ENCODE results near the gene SYAP1. TPM values are rescaled to one million over a fixed set of nuclear protein-coding genes. Genes with fewer than 3 reads are reported as not detected.

Gene SYAP1, protein sequence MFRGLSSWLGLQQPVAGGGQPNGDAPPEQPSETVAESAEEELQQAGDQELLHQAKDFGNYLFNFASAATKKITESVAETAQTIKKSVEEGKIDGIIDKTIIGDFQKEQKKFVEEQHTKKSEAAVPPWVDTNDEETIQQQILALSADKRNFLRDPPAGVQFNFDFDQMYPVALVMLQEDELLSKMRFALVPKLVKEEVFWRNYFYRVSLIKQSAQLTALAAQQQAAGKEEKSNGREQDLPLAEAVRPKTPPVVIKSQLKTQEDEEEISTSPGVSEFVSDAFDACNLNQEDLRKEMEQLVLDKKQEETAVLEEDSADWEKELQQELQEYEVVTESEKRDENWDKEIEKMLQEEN
- 10.6 TPM for polyA plus RNA-seq (2013, experiment 1 of 2)
- 12.4 TPM for polyA plus RNA-seq (2013, experiment 2 of 2)

DNA sequence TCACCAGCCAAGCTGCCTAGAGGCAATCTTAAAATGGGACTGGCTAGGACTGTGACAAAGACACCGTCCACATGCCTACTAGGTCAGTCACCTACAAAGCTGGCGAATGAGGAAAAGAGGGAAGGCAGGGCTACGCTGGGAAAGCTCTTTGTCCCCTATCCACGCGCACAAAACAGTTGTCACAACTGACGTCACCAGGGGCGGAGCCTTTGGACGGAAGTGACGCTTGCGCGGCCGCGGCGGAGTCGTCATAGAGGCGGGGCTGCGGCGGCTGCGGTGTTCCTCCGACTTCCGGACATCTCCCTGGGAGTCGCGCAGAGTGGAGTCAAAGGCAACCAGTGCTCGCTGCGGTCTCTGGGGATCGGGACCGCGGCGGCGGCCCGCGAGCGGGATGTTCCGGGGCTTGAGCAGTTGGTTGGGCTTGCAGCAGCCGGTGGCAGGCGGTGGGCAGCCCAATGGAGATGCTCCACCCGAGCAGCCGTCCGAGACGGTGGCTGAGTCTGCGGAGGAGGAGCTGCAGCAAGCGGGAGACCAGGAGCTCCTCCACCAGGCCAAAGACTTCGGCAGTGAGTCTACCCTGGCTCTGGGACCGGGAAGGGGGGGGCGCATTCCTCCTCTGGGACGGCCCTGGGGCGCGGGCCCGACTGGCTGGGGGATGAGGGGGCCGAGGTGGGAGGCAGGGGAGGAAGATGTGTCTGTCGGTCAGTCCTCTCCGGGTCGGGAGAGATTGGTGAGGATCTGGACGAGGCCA, at the start of gene SYAP1:
Gene SYAP1 (plus strand): TSS at position 279 of the 751 bp plus-strand sequence. CDS start 113 bp downstream, at position 392.
- peak within 1 kb of the TSS; percentile 99 for H3K27ac ChIP-seq (ENCODE audit: low read depth, low read length)
- H3K36me3 ChIP-seq (ENCODE audit: insufficient read depth, low read length) = 0 out of 2 replicates have a peak, but pooled peaks cover 3% of the 10 kb centered on the region
- H3K4me3 ChIP-seq (ENCODE audit: low read length) = peak within 1 kb of the TSS; percentile 85
- under 1% methylated on average over 54 of the region's 54 CpGs for WGBS
- H3K9me3 ChIP-seq (ENCODE audit: insufficient read depth, low read depth, low read length) = no peaks in the 10 kb centered on the region
- H3K4me1 ChIP-seq (ENCODE audit: insufficient read depth, low read length) = 0 out of 2 replicates have a peak, but pooled peaks cover 3% of the 10 kb centered on the region
- no peaks in the 10 kb centered on the region for H3K27me3 ChIP-seq (ENCODE audit: insufficient read depth, low read length)
- peak within 1 kb of the TSS; percentile 93 for H3K9ac ChIP-seq (ENCODE audit: low read depth, low read length)

DNA sequence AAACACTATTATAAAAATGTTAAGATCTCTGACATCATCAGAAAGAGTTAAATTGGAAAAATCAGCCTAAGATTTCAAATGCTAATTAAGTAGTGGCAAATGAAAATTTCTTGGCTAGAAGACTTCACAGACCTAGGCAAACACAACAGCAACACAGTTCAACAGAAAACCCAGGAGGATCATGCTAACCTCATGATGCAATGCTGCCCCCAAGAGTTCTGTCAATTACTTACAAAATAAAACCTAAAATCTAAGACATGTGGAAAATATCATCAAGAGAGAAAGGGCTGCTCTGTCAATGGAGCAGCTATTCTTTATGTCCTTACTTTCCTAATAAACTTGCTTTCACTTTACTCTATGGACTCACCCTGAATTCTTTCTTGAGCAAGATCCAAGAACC, 48.4 kb upstream of the SYAP1 start:
- H3K27me3 ChIP-seq (ENCODE audit: insufficient read depth, low read length) = no peaks in the 10 kb centered on the region
- no peaks in the 10 kb centered on the region for H3K9me3 ChIP-seq (ENCODE audit: insufficient read depth, low read depth, low read length)
- H3K4me3 ChIP-seq (ENCODE audit: low read length) = no peak overlapping the region
- peaks cover 55% of the 10 kb centered on the region for H3K36me3 ChIP-seq (ENCODE audit: insufficient read depth, low read length)
- no peak overlapping the region for H3K9ac ChIP-seq (ENCODE audit: low read depth, low read length)
- H3K4me1 ChIP-seq (ENCODE audit: insufficient read depth, low read length) = no peaks in the 10 kb centered on the region
- no peak overlapping the region for H3K27ac ChIP-seq (ENCODE audit: low read depth, low read length)

DNA sequence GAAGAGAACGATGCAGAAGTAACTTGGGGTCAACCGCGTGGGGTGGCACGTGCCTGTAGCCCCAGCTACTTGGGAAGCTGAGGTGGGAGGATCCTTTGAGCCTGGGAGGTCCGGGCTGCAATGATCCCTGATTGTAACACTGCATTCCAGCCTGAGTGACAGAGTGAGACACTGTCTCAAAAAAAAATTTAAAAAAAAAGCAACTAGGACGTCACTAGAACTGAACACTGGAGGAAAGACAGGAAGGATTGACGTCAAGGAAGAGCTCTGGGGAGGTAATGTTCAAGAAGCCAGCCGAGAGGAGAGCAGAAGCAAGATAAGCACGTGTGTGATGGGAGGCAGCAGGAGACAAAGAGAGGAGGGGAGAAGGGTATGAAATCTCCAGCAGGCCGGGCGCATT, 40.7 kb upstream of the SYAP1 start:
- Histone ChIP-seq H3K4me1 (ENCODE audit: insufficient read depth, low read length) (no peaks in the 10 kb centered on the region), H3K9me3 (ENCODE audit: insufficient read depth, low read depth, low read length) (no peaks in the 10 kb centered on the region), H3K9ac (ENCODE audit: low read depth, low read length) (no peak overlapping the region), H3K27ac (ENCODE audit: low read depth, low read length) (no peak overlapping the region), H3K36me3 (ENCODE audit: insufficient read depth, low read length) (peaks cover 69% of the 10 kb centered on the region), H3K27me3 (ENCODE audit: insufficient read depth, low read length) (no peaks in the 10 kb centered on the region), H3K4me3 (ENCODE audit: low read length) (no peak overlapping the region)
- 92% methylated on average over 11 of the region's 11 CpGs for WGBS

DNA sequence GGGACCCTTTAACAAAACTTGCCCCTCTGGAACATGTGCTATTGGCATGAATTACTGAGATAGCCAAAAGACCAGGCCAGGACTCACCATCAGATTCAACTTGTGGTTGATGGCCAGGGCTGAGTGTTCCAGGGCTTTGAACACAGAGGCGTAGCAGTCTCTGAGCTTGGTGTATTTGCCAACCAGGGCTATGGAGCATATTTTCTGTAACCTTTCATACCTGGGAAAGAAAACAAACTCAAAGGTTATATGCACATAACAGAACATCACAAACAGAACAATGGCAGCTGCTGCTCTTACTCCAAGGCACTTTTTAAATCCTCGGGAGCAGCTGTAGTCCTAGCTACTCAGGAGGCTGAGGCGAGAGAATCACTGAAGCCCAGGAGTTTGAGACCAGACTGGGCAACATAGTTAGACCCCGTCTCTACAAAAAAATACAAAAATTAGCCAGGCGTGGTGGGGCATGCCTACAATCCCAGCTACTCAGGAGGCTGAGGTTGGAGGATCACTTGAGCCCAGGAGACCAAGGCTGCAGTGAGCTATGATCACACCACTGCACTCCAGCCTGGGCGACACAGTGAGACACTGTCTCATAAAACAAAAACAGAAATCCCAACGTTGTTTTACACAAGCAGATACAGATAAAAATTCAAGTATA, 36.3 kb upstream of the SYAP1 start:
- WGBS = 93% methylated on average over 6 of the region's 7 CpGs
- H3K36me3 ChIP-seq (ENCODE audit: insufficient read depth, low read length) = peaks cover 72% of the 10 kb centered on the region
- H3K4me3 ChIP-seq (ENCODE audit: low read length) = no peak overlapping the region
- H3K9me3 ChIP-seq (ENCODE audit: insufficient read depth, low read depth, low read length) = no peaks in the 10 kb centered on the region
- no peak overlapping the region for H3K9ac ChIP-seq (ENCODE audit: low read depth, low read length)
- no peaks in the 10 kb centered on the region for H3K4me1 ChIP-seq (ENCODE audit: insufficient read depth, low read length)
- no peak overlapping the region for H3K27ac ChIP-seq (ENCODE audit: low read depth, low read length)
- H3K27me3 ChIP-seq (ENCODE audit: insufficient read depth, low read length) = no peaks in the 10 kb centered on the region

DNA sequence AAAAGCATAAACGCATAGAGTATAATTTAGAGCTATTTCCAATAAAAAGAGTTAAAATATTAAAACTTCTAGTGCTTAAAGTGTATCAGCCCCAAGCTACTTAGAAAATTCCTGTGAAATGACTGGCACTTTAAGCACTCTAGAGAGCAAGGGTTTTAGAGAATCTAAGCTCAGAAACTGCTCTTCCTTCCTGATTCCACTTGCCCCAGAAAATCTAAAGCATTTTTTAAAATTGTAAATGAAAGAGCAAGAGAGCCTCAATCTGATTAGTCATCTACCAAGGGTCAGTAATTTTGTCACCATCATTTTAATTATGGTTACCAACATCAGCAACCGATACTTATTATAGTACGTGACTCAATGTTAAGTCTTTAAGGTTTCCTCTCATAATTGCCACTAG, 31.9 kb upstream of the SYAP1 start:
- Histone ChIP-seq H3K36me3 (ENCODE audit: insufficient read depth, low read length) (peaks cover 74% of the 10 kb centered on the region), H3K4me3 (ENCODE audit: low read length) (no peak overlapping the region), H3K4me1 (ENCODE audit: insufficient read depth, low read length) (no peaks in the 10 kb centered on the region), H3K27ac (ENCODE audit: low read depth, low read length) (no peak overlapping the region), H3K9ac (ENCODE audit: low read depth, low read length) (no peak overlapping the region), H3K9me3 (ENCODE audit: insufficient read depth, low read depth, low read length) (no peaks in the 10 kb centered on the region), H3K27me3 (ENCODE audit: insufficient read depth, low read length) (no peaks in the 10 kb centered on the region)
- WGBS = 100% methylated on average over 2 of the region's 3 CpGs

DNA sequence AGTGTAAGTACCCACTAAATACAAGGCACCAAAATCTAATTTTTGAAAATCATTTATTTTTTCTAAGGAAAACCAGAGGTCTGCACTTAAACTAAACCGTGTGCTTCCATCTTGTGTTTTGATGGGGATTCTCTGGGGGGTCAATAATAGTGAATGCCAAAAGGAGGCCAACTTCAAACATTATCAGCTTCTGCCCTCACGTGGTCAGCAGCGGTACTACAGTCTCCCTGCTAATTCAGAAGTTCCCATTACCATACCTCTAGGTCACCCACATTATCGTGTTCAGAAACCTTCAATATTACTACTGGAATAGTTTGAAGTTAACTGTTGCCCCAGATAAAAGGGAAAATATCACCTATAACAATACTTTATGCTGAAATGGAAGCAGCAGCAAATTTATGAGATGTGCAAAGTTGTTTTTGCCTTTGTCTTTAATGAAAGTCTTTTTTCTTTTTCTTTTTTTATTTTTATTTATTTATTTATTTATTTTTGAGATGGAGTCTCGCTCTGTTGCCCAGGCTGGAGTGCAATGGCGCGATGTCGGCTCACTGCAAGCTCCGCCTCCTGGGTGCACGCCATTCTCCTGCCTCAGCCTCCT, 24.2 kb upstream of the SYAP1 start:
- no peaks in the 10 kb centered on the region for H3K9me3 ChIP-seq (ENCODE audit: insufficient read depth, low read depth, low read length)
- no peak overlapping the region for H3K9ac ChIP-seq (ENCODE audit: low read depth, low read length)
- 62% methylated on average over 9 of the region's 10 CpGs for WGBS
- H3K27me3 ChIP-seq (ENCODE audit: insufficient read depth, low read length) = no peaks in the 10 kb centered on the region
- H3K27ac ChIP-seq (ENCODE audit: low read depth, low read length) = no peak overlapping the region
- H3K36me3 ChIP-seq (ENCODE audit: insufficient read depth, low read length) = peaks cover 73% of the 10 kb centered on the region
- H3K4me1 ChIP-seq (ENCODE audit: insufficient read depth, low read length) = no peaks in the 10 kb centered on the region
- H3K4me3 ChIP-seq (ENCODE audit: low read length) = no peak overlapping the region

DNA sequence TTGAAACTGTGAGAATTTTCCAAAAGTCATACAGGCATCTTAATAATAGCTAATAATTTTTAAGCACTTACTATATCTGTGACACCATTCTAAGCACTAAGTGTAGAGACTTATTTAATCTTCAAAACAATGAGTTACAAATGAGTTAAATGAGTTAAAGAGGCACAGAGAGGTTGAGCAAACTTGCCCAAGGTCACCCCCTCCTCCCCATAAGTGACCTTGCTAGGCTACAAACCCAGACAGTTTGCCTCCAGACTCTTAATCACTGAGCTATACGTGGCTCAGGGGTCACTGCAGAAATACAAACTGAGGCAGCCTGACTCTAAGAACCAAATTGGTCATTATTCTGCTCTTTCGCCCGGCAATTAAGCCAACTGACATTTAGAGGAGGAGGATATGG, 22.5 kb upstream of the SYAP1 start:
- Histone ChIP-seq H3K36me3 (ENCODE audit: insufficient read depth, low read length) (peaks cover 68% of the 10 kb centered on the region), H3K4me3 (ENCODE audit: low read length) (no peak overlapping the region), H3K9ac (ENCODE audit: low read depth, low read length) (no peak overlapping the region), H3K9me3 (ENCODE audit: insufficient read depth, low read depth, low read length) (no peaks in the 10 kb centered on the region), H3K4me1 (ENCODE audit: insufficient read depth, low read length) (no peaks in the 10 kb centered on the region), H3K27me3 (ENCODE audit: insufficient read depth, low read length) (no peaks in the 10 kb centered on the region), H3K27ac (ENCODE audit: low read depth, low read length) (no peak overlapping the region)
- 94% methylated on average over 3 of the region's 3 CpGs for WGBS

DNA sequence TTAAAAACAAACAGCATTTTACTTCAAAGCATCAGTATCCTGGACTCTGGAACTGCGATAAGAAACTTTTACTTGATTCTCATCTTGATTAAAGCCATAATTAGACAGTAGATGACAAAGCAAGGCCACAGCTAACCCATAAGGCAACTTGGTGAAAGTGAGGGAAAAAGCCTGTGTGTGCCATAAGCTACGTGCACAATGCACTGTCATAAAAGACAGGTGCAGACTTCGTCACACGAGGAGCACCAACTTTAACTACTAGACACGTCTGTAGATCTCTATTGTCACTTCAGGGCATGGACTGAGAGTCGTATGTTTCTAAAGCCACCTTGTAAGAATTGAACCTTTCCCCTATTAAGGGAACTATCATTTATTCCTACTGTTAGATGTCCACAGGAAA, 20.0 kb upstream of the SYAP1 start:
- Histone ChIP-seq H3K36me3 (ENCODE audit: insufficient read depth, low read length) (peaks cover 62% of the 10 kb centered on the region), H3K4me1 (ENCODE audit: insufficient read depth, low read length) (no peaks in the 10 kb centered on the region), H3K27me3 (ENCODE audit: insufficient read depth, low read length) (no peaks in the 10 kb centered on the region), H3K4me3 (ENCODE audit: low read length) (no peak overlapping the region), H3K27ac (ENCODE audit: low read depth, low read length) (no peak overlapping the region), H3K9ac (ENCODE audit: low read depth, low read length) (no peak overlapping the region), H3K9me3 (ENCODE audit: insufficient read depth, low read depth, low read length) (no peaks in the 10 kb centered on the region)
- WGBS = 96% methylated on average over 6 of the region's 6 CpGs

DNA sequence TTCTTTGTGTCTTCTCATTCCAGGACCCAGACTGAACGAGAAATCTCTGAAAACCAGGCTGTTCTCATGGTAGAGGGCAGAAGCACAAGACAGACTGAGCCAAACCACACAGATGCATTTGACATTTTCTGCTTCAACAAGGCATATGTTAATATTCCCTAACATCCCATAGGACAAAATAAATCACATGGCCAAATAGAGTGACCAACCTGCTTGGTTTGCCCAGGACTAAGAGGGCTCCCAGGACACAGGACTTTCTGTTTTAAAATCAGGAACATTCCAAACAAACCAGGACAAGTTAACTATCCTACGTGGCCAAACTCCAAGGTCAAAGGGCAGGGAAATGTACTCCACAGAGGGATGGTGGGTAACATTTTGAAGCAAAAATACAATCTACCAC, 18.7 kb upstream of the SYAP1 start:
- no peak overlapping the region for H3K9ac ChIP-seq (ENCODE audit: low read depth, low read length)
- H3K4me3 ChIP-seq (ENCODE audit: low read length) = no peak overlapping the region
- 86% methylated on average over 1 of the region's 2 CpGs for WGBS
- H3K9me3 ChIP-seq (ENCODE audit: insufficient read depth, low read depth, low read length) = no peaks in the 10 kb centered on the region
- H3K27ac ChIP-seq (ENCODE audit: low read depth, low read length) = no peak overlapping the region
- H3K27me3 ChIP-seq (ENCODE audit: insufficient read depth, low read length) = no peaks in the 10 kb centered on the region
- H3K4me1 ChIP-seq (ENCODE audit: insufficient read depth, low read length) = no peaks in the 10 kb centered on the region
- peaks cover 59% of the 10 kb centered on the region for H3K36me3 ChIP-seq (ENCODE audit: insufficient read depth, low read length)

DNA sequence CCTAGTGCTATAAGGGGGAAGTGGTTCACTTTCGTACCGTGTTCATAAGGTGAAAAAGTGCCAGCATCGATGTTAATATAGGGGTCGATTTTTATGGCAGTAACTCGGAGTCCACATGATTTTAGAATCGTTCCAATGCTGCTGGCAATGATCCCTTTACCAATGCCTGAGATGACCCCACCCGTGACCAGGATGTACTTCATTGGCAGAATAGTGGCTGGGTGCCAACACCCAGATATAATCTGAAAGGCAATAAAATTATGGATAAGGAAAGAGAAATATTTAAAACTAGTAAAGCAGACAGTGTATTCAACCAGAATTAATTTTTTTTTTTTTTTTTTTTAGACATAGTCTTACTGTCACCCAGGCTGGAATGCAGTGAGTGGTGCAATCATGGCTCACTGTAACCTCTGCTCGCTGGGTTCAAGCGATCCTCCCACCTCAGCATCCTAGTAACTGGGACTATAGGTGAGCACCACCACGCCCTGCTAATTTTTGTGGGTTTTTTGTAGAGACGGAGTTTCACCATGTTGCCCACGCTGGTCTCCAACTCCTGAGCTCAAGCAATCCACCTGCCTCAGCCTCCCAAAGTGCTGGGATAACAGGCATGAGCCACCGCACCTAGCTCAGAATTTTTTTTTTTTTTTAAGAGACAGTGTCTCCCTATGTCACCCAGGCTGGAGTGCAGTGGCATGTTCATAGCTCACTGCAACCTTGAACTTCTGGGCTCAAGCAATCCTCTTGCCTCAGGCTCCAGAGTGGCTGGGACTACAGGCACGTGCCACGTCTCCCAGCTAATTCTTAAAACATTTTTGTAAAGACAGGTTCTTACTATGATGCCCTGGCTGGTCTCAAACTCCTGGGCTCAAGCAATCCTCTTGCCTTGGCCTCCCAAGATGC, 16.5 kb upstream of the SYAP1 start:
- Histone ChIP-seq H3K36me3 (ENCODE audit: insufficient read depth, low read length) (peaks cover 48% of the 10 kb centered on the region), H3K27ac (ENCODE audit: low read depth, low read length) (no peak overlapping the region), H3K4me1 (ENCODE audit: insufficient read depth, low read length) (no peaks in the 10 kb centered on the region), H3K4me3 (ENCODE audit: low read length) (no peak overlapping the region), H3K27me3 (ENCODE audit: insufficient read depth, low read length) (no peaks in the 10 kb centered on the region), H3K9ac (ENCODE audit: low read depth, low read length) (no peak overlapping the region), H3K9me3 (ENCODE audit: insufficient read depth, low read depth, low read length) (no peaks in the 10 kb centered on the region)
- 97% methylated on average over 15 of the region's 15 CpGs for WGBS

Data from HUES64 (cell line).